SH-SY5Y (cell line): ENCODE results near the gene PTPDC1.

Experiments used
- GATA2 ChIP-seq: IDR thresholded peaks from 2 replicates; pipeline ENCODE4 v1.6.1; 2011; ENCODE audit warnings: mild to moderate bottlenecking, low read depth, low read length
- GATA3 ChIP-seq: IDR thresholded peaks from 2 replicates; pipeline ENCODE4 v1.6.1; 2011; ENCODE audit warnings: low read depth, mild to moderate bottlenecking, low read length, moderate library complexity

GRCh38 chr9:94112716-94113465, 28.6 kb downstream of the PTPDC1 start:
- no peak for TF ChIP-seq GATA2
- no peak for TF ChIP-seq GATA3
